Natural killer cell (primary cell): ENCODE results near the gene TET1. TPM values are rescaled to one million over a fixed set of nuclear protein-coding genes. Genes with fewer than 3 reads are reported as not detected.
"Not testable (repeated sequence)": the region's sequence is repeated elsewhere in the genome, so short reads cannot be mapped to it uniquely, and the experiment has no call there.

Experiments
- ATAC-seq, 3 donors: fragments of 150-1000 bp in 2 of 3; fragments of 200-7000 bp in 1 of 3; cut with Tn5 transposase; 1 replicate in 1 of 3; 2 replicates in 2 of 3; pipeline ENCODE4 v1.10.0; 2021; ENCODE audit warnings: mild to moderate bottlenecking in 2 of 3, moderate library complexity in 2 of 3
- DNase-seq, 2 donors: peaks; one replicate each; pipeline versions ENCODE4 v3.0.0 to v3.0.0-alpha.2; 2013 to 2021; ENCODE audit warnings: mixed read lengths in 1 of 2
- H3K27ac ChIP-seq: one replicate; pipeline ENCODE4 v1.5.1; 2013; ENCODE audit warnings: mild to moderate bottlenecking, low read length
- H3K27me3 ChIP-seq: one replicate; pipeline ENCODE4 v1.6.1; 2013; ENCODE audit warnings: low read length; ENCODE audit not compliant: control insufficient read depth, insufficient read depth
- H3K36me3 ChIP-seq: one replicate; pipeline ENCODE4 v1.6.1; 2013; ENCODE audit warnings: low read length; ENCODE audit not compliant: control insufficient read depth, insufficient read depth
- H3K4me1 ChIP-seq: one replicate; pipeline ENCODE4 v1.6.1; 2013; ENCODE audit warnings: low read length; ENCODE audit not compliant: control insufficient read depth, insufficient read depth
- H3K4me3 ChIP-seq: one replicate; pipeline ENCODE4 v1.5.1; 2013; ENCODE audit warnings: low read length
- H3K9me3 ChIP-seq: one replicate; pipeline ENCODE4 v1.6.1; 2013; ENCODE audit warnings: low read length; ENCODE audit not compliant: control insufficient read depth, insufficient read depth
- H3K27ac Mint-ChIP-seq, 2 donors: one replicate each; pipeline ENCODE4 v1.8.0; 2022; ENCODE audit warnings: mild to moderate bottlenecking in 2 of 2, mixed read lengths in 2 of 2, moderate library complexity in 1 of 2
- H3K27me3 Mint-ChIP-seq, 2 donors: one replicate each; pipeline ENCODE4 v1.8.0; 2022; ENCODE audit warnings: low read depth in 2 of 2, mixed read lengths in 2 of 2
- H3K36me3 Mint-ChIP-seq: one replicate; pipeline ENCODE4 v1.8.0; 2022; ENCODE audit warnings: mixed read lengths
- H3K4me1 Mint-ChIP-seq, 2 donors: one replicate each; pipeline ENCODE4 v1.8.0; 2022; ENCODE audit warnings: mixed read lengths in 2 of 2
- H3K4me3 Mint-ChIP-seq: one replicate; pipeline ENCODE4 v1.8.0; 2022; ENCODE audit warnings: mild to moderate bottlenecking, moderate library complexity, mixed read lengths
- H3K9me3 Mint-ChIP-seq, 2 donors: one replicate each; pipeline ENCODE4 v1.8.0; 2022; ENCODE audit warnings: mixed read lengths in 2 of 2
- CTCF ChIP-seq: fragments of 200-600 bp; IDR thresholded peaks from one replicate; pipeline ENCODE4 v1.8.0; 2022; ENCODE audit warnings: antibody characterized with exemption
- WGBS: methylation state at CpG from one replicate; pipeline ENCODE4 v1.1.7; 2013; ENCODE audit warnings: missing lambda C conversion rate; ENCODE audit not compliant: insufficient coverage; 5-methylcytosine and 5-hydroxymethylcytosine counted together
- intact Hi-C: fragments of 100-400 bp; cut with micrococcal nuclease; formaldehyde crosslinking; loops from one replicate; pipeline ENCODE4 v1.14.2; 2022
- total RNA-seq, 4 donors: library from RNA; stranded (reverse); fragments of 120-200 nt in 1 of 4; gene quantifications; one replicate each; pipeline versions ENCODE4 v1.2.3 to v1.2.4, GENCODE V29; 2013 to 2022

The TET1 gene
- total RNA-seq, 3 donors from 2014 or later (not counting 1 experiment from before 2014, with no cell fraction given): 4.0 to 5.9 (median 4.5) TPM

GRCh38 chr10:68572151-68572550 lies 12.0 kb downstream of the TET1 start:
- no peaks in the 10 kb centered on the region for H3K4me1 ChIP-seq
- H3K27me3 ChIP-seq: no peaks in the 10 kb centered on the region
- ATAC-seq (no peak), DNase-seq (no peak)
- H3K4me3 ChIP-seq: no peak overlapping the region
- intact Hi-C loops: no loop called here
- no peaks in the 10 kb centered on the region for H3K36me3 ChIP-seq
- WGBS: 78% methylated on average over 5 of the region's 5 CpGs
- H3K36me3 Mint-ChIP-seq: no peaks in the 10 kb centered on the region
- peaks cover 5 to 7% of the 10 kb centered on the region in 2 donors for H3K27me3 Mint-ChIP-seq
- H3K9me3 Mint-ChIP-seq: no peaks in the 10 kb centered on the region
- no peaks in the 10 kb centered on the region for H3K9me3 ChIP-seq
- no peak overlapping the region for H3K27ac Mint-ChIP-seq
- no peak for TF ChIP-seq CTCF
- H3K27ac ChIP-seq: no peak overlapping the region
- no peak overlapping the region for H3K4me3 Mint-ChIP-seq
- H3K4me1 Mint-ChIP-seq: no peaks in the 10 kb centered on the region

DNA sequence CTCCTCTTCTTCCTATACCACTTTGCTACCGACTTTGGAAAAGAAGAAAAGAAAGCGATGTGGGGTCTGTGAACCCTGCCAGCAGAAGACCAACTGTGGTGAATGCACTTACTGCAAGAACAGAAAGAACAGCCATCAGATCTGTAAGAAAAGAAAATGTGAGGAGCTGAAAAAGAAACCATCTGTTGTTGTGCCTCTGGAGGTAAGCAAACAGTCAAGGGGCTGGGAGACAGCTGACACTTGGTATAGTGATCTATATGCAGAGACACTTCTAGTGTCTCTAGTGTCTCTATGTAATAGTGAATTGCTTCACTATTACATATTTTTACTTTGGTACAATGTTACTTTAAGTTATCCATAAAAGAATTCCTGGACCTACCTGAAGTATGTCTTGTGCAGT lies 13.9 kb downstream of the TET1 start:
- H3K27me3 Mint-ChIP-seq: peaks cover 0 to under 1% of the 10 kb centered on the region in 2 donors
- H3K36me3 Mint-ChIP-seq: no peaks in the 10 kb centered on the region
- no peak overlapping the region for H3K4me3 Mint-ChIP-seq
- H3K4me1 Mint-ChIP-seq: no peaks in the 10 kb centered on the region
- no peak overlapping the region for H3K4me3 ChIP-seq
- WGBS: 100% methylated on average over 2 of the region's 2 CpGs
- intact Hi-C loops: no loop called here
- no peak overlapping the region for H3K27ac ChIP-seq
- H3K27ac Mint-ChIP-seq: no peak overlapping the region
- H3K4me1 ChIP-seq: no peaks in the 10 kb centered on the region
- DNase-seq (no peak), ATAC-seq (no peak)
- H3K9me3 ChIP-seq: no peaks in the 10 kb centered on the region
- H3K36me3 ChIP-seq: no peaks in the 10 kb centered on the region
- no peaks in the 10 kb centered on the region for H3K27me3 ChIP-seq
- no peaks in the 10 kb centered on the region for H3K9me3 Mint-ChIP-seq
- no peak for TF ChIP-seq CTCF

DNA sequence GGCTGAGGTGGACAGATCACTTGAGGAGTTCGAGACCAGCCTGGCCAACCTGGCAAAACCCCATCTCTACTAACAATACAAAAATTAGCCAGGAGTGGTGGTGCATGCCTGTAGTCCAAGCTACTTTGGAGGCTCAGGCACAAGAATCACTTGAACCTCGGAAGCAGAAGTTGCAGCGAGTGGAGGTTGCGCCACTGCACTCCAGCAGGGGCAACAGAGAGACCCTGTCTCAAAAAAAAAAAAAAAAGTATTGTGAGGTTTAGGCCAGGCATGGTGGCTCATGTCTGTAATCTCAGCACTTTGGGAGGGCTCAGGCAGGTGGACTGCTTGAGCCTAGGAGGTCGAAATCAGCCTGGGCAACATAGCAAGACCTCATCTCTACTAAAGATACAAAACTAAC lies 16.0 kb downstream of the TET1 start:
- H3K4me3 ChIP-seq: no peak overlapping the region
- no peaks in the 10 kb centered on the region for H3K27me3 ChIP-seq
- no peaks in the 10 kb centered on the region for H3K9me3 ChIP-seq
- Mint-ChIP-seq H3K4me1 (no peaks in the 10 kb centered on the region), H3K27me3 (no peaks in the 10 kb centered on the region), H3K36me3 (no peaks in the 10 kb centered on the region), H3K27ac (no peak overlapping the region), H3K4me3 (no peak overlapping the region), H3K9me3 (no peaks in the 10 kb centered on the region)
- no peak overlapping the region for H3K27ac ChIP-seq
- 90% methylated on average over 4 of the region's 5 CpGs for WGBS
- ATAC-seq (no peak), DNase-seq (no peak)
- H3K36me3 ChIP-seq: no peaks in the 10 kb centered on the region
- no peaks in the 10 kb centered on the region for H3K4me1 ChIP-seq
- TF ChIP-seq CTCF: no peak
- intact Hi-C loops: no loop called here

- WGBS: 97% methylated on average over 1 of the region's 2 CpGs
- Histone ChIP-seq H3K27me3 (no peaks in the 10 kb centered on the region), H3K27ac (no peak overlapping the region), H3K4me1 (no peaks in the 10 kb centered on the region), H3K36me3 (no peaks in the 10 kb centered on the region), H3K9me3 (no peaks in the 10 kb centered on the region), H3K4me3 (no peak overlapping the region)
- no peaks in the 10 kb centered on the region for H3K4me1 Mint-ChIP-seq
- no peak for DNase-seq
- intact Hi-C loops: no loop called here
- no peak for TF ChIP-seq CTCF
- H3K4me3 Mint-ChIP-seq: no peak overlapping the region
- H3K27me3 Mint-ChIP-seq: no peaks in the 10 kb centered on the region
- no peak for ATAC-seq
- no peaks in the 10 kb centered on the region for H3K9me3 Mint-ChIP-seq
- no peaks in the 10 kb centered on the region for H3K36me3 Mint-ChIP-seq
- no peak overlapping the region for H3K27ac Mint-ChIP-seq
Observed at GRCh38 chr10:68578974-68579373, 18.8 kb downstream of the TET1 start.

DNA sequence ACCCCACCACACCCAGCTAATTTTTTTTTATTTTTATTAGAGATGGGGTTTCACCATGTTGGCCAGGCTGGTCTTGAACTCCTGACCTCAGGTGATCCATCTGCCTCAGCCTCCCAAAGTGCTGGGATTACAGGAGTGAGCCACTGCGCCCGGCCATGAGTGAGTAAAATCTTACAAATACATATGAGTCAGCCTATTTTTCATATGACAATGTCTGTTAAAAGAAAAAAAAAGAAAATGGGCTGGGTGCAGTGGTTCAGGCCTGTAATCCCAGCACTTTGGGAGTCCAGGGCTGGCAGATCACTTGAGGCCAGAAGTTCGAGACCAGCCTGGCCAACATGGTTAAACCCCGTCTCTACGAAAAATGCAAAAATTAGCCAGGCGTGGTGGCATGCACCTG lies 24.1 kb downstream of the TET1 start:
- H3K27ac ChIP-seq, DNase-seq, H3K36me3 ChIP-seq, H3K4me1 Mint-ChIP-seq, H3K27me3 Mint-ChIP-seq, H3K4me1 ChIP-seq, H3K27ac Mint-ChIP-seq, H3K27me3 ChIP-seq, H3K4me3 Mint-ChIP-seq, intact Hi-C loops, H3K9me3 ChIP-seq, H3K4me3 ChIP-seq, H3K9me3 Mint-ChIP-seq, ATAC-seq, H3K36me3 Mint-ChIP-seq: not testable (repeated sequence)
- WGBS: 98% methylated on average over 4 of the region's 6 CpGs
